GM19025 (cell line): ENCODE results near the gene PAQR6.
"Not testable (repeated sequence)": the region's sequence is repeated elsewhere in the genome, so short reads cannot be mapped to it uniquely, and the experiment has no call there.

Experiments used
- ATAC-seq: cut with Tn5 transposase; IDR thresholded peaks from one replicate; pipeline ENCODE4 v1.9.1; 2021; ENCODE audit warnings: mild to moderate bottlenecking, low read depth, moderate library complexity; ENCODE audit not compliant: unreplicated experiment

The PAQR6 gene

DNA sequence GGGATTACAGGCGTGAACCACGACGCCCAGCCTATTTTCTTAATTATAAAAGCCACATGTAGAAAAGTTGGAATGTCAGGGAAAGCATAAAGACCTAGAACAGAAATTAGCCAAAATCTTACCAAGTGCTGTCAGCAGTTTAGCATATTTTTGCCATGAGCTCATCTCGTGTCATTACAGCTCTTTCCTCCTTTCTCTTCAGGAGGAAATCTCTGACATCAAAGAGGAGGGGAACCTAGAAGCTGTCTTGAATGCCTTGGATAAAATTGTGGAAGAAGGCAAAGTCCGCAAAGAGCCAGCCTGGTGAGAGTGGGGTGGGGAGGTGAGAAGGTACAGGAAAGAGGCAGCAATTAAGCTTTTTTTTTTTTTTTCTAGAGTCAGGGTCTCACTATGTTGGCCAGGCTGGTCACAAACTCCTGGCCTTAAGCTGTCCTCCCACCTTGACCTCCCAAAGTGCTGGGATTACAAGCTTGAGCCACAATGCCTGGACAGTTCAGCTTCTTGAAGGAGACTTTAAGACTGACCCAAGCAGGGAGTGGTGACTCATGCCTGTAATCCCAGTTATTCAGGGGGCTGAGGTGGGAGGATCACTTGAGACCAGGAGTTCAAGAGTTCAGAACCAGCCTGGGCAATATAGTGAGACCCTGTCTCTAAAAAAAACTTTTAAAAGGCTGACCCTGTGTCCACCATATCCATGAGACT, 14.3 kb downstream of the PAQR6 start:
- no peak for ATAC-seq

DNA sequence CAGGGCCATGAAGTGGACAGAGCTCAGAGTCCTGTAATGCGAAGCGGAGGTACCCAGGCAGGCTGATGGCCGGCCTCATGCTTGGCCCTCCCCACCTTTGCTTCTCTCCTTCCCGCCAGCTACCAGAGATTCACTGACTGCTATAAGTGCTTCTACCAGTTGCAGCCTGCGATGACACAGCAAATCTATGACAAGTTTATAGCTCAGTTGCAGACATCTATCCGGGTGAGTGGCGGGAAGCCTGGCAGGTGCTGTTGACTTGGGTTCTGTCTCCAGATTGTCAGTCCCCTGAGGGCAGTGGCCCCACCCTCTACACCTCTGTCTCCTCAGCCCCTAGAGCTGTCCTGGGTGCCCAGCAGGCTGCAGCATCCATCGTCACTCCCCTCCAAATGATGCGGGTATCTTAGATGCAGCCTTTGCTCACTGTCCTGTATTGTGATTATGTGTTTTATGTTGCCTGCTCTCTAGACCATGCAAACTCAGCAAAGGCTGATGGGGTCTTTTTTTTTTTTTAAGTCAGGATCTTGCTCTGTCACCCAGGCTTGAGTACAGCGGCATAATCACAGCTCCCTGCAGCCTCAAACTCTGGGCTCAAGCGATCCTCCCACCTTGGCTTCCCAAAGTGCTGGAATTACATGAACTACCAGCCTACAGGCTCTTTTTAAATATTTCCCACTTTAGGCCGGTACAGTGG, 15.5 kb downstream of the PAQR6 start:
- no peak for ATAC-seq

- ATAC-seq = no peak
Observed at GRCh38 chr1:156230473-156230837, 17.4 kb downstream of the PAQR6 start.

GRCh38 chr1:156229809-156230472, 17.9 kb downstream of the PAQR6 start:
- no peak for ATAC-seq

DNA sequence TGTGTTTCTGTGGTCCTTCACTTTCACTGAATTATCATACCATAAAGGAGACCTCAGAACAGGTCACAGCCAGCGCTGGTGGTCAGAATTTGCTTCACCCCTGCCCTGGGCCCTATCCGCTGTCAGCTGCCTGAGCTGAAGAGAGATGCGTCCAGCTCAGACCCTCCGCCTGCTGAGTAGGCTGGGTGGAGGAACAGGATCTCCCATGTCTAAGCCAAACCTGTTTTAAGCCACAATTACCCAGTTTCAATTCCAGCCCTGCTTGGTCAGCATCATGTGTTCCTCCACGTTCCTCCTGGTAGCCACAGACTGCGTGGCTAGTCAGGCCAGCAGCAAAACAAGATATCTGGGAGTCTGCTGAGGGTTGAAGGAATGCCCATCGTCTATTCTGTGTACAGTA, 19.4 kb downstream of the PAQR6 start:
- no peak for ATAC-seq

DNA sequence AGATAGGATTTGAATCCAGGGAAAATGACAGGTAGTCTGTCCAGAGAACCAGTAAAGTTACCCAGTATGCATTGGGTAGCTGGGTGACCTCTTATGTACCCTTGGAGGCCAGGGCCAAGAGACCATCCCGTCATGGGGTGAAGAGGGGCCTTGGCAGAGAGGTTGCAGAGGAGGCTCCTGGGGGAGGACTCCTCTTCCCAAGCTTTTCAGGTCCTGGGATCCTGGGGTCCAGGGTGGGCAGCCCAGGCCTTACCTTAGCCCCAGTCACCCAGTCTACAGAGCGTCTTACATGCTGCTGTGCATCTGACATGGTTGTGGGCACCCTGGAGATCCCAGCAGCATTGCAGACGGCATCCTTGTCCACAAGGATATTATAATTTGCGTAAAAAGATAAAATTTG, 21.1 kb downstream of the PAQR6 start:
- ATAC-seq = no peak

- peak; percentile 60 for ATAC-seq
Observed at GRCh38 chr1:156226116-156226538, 21.7 kb downstream of the PAQR6 start.

DNA sequence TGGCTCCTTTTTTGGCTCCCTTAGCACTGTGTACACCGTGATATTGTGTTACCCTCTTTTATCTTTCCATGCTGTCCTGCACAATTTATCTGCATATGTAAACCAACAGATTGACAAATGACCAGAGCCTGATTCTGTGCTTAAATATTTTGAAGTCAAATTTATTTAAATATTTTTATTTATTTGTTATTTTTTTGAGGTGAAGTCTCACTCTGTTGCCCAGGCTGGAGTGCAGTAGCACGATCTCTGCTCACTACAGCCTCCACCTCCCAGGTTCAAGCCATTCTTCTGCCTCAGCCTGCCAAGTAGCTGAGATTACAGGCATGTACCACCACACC, 22.2 kb downstream of the PAQR6 start:
- no peak for ATAC-seq

- ATAC-seq = no peak
Observed at GRCh38 chr1:156221986-156222692, 25.7 kb downstream of the PAQR6 start.

- ATAC-seq = no peak
Observed at GRCh38 chr1:156220226-156220625, 27.6 kb downstream of the PAQR6 start.

DNA sequence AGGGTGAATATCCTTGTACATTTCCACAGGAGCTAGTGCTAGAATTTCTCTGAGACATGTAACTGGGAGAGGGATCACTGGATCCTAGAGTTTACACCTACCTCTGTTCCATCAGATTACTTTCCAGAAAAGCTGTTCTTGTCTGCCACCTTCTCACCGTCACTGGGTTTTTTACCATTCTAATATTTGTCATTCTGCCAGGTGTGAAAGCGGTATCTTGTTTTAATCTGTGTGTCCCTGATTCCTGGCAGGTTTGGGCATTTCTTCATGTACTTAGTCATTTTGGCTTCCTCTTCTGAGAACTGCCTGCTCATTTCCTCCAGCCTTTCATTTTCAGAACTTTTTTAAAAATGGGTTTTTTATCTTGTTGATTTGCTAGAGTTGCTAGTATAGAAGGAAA, 30.0 kb downstream of the PAQR6 start:
- no peak for ATAC-seq

GRCh38 chr1:156216361-156217086, 31.3 kb downstream of the PAQR6 start:
- ATAC-seq = not testable (repeated sequence)

DNA sequence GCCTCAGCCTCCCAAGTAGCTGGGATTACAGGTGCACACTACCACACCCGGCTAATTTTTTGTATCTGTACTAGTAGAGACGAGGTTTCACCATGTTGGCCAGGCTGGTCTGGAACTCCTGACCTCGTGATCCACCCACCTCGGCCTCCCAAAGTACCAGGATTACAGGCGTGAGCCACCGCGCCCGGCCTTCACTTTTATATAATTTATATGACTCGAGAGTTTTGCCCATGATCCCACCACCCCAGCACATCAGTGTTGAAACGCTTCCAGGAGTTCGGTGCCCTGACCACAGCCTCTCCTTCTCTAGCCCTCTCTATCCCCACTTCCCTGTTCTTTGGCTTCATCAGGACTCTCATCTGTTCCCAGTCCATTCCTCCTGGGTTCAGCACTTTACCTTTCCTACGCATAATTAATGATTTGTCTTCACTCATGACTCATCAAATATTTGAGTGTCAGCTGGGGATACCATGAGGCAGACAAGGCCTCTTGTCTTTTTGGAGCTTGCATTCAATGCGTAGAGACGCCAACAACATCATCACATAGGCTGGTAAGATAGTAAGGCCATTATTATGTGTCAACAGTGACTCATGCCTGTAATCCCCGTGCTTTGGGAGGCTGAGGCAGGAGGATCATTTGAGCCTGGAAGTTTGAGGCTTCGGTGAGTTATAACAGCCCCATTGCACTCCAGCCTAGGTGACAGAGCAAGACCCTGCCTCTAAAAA, 33.7 kb downstream of the PAQR6 start:
- ATAC-seq = no peak

GRCh38 chr1:156213644-156213966, 34.3 kb downstream of the PAQR6 start:
- no peak for ATAC-seq

DNA sequence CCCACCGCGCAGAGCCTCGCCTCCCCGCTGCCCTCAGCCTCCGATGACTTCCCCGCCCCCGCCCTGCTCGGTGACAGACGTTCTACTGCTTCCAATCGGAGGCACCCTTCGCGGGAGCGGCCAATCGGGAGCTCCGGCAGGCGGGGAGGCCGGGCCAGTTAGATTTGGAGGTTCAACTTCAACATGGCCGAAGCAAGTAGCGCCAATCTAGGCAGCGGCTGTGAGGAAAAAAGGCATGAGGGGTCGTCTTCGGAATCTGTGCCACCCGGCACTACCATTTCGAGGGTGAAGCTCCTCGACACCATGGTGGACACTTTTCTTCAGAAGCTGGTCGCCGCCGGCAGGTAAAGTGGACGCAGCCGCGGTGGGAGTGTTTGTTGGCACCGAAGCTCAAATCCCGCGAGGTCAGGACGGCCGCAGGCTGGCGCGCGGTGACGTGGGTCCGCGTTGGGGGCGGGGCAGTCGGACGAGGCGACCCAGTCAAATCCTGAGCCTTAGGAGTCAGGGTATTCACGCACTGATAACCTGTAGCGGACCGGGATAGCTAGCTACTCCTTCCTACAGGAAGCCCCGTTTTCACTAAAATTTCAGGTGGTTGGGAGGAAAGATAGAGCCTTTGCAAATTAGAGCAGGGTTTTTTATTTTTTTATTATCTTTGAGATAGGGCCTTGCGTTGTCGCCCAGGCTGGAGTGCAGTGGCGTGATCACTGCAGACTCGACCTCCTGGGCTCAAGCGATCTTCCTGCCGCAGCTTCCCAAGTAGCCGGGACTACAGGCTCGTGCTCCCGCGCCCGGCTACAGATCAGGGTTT, 34.8 kb downstream of the PAQR6 start, which contains the start of gene PMF1:
TSS of gene PMF1 (plus strand) at position 175 of the 811 bp plus-strand sequence. CDS start at position 184, 9 bp downstream.
- peak; percentile 92 for ATAC-seq

- no peak for ATAC-seq
Observed at GRCh38 chr1:156212130-156212529, 35.7 kb downstream of the PAQR6 start.

DNA sequence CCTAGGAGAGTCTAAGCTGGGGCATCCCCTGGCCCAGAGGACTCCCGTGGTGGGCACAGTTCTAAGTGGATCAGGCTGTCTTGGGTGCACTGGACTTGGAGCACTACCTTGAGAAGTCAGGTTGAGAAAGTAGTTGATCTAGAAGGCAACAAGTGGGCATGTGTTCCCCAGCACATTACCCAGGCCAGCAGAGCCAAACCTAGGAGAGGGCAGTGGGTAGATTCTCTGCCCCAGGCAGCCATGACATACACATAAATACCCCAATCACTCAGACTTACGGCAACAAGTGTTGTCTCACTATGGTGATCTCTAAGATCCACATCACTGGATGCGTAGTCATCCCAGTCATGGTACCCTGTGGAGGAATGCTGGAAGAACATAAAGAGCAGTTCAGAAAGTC, 36.6 kb downstream of the PAQR6 start:
- no peak for ATAC-seq

DNA sequence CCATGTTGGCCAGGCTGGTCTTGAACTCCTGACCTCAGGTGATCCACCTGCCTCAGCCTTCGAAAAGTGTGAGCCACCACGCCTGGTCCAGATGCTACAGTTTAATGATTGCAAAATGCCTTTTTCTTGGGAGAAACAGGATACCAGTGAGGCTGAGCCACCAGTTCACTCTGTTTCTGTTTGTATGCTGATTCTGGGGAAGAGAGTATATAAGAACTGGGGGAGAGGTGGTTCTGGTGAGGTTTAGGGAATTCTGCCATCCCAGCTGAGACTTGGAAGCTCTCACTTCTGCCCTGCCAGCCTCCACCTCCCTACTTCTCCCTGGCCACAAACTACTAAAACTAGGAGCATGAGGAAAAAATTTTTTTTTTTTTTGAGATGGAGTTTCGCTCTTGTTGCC, 43.2 kb downstream of the PAQR6 start:
- ATAC-seq = no peak

DNA sequence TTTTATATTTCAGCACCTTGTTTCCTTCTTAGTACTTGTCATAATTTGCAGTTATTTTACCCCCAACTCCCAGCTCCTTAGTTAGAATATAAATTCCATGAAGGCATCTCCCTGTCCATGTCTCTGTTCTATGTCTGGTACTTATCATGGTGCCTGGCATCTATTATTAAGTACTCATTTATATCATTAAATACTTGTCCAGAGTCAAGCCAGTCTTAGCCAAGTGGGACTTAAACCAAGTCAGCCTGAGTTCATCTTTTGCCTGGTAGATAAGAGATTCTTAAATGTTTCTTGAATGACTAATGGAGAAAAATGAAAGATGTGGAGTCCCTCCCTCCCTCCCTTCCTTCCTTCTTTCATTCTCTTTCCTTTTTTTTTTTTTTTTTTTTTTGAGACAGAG, 44.5 kb downstream of the PAQR6 start:
- no peak for ATAC-seq
